ENCODE results near the gene CCDC8.

DNA sequence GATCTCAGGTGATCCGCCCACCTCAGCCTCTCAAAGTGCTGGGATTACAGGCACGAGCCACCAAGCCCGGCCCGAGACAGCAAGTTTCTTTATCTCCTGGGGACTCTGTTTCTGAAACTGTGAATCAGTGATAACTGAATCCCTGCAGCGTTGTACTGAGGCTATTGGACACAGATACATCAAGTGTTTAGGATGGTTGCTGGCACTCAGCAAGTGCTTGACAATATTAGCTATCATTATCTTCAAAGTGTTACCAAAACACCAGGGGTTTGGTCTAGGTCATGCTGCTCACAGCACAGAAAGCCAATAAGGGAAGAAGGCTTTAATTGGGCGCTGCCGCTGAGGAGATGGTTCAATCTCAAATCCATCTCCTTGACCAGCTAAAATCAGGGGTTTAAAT lies 35.9 kb upstream of the CCDC8 start:
- TF ChIP-seq, protein P1, sequence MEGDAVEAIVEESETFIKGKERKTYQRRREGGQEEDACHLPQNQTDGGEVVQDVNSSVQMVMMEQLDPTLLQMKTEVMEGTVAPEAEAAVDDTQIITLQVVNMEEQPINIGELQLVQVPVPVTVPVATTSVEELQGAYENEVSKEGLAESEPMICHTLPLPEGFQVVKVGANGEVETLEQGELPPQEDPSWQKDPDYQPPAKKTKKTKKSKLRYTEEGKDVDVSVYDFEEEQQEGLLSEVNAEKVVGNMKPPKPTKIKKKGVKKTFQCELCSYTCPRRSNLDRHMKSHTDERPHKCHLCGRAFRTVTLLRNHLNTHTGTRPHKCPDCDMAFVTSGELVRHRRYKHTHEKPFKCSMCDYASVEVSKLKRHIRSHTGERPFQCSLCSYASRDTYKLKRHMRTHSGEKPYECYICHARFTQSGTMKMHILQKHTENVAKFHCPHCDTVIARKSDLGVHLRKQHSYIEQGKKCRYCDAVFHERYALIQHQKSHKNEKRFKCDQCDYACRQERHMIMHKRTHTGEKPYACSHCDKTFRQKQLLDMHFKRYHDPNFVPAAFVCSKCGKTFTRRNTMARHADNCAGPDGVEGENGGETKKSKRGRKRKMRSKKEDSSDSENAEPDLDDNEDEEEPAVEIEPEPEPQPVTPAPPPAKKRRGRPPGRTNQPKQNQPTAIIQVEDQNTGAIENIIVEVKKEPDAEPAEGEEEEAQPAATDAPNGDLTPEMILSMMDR (IDR thresholded peaks at IDR 0.05) = no peak
- TF ChIP-seq EP300 (IDR thresholded peaks at IDR 0.05) = no peak

Data from upper lobe of left lung (tissue), 4 donors.